Muscle of leg (tissue), 11 donors: Measurements from ENCODE around the gene DDX42. TPM values are rescaled to one million over a fixed set of nuclear protein-coding genes. Genes with fewer than 3 reads are reported as not detected.
"Not testable (repeated sequence)": the region's sequence is repeated elsewhere in the genome, so short reads cannot be mapped to it uniquely, and the experiment has no call there.

Source experiments
- DNase-seq: peaks from one replicate; pipeline ENCODE4 v3.0.0; 2013
- H3K27ac ChIP-seq: one replicate; pipeline ENCODE4 v1.5.1; 2013; ENCODE audit warnings: mild to moderate bottlenecking, low read length, control low read depth
- H3K27me3 ChIP-seq: one replicate; pipeline ENCODE4 v1.6.1; 2013; ENCODE audit warnings: low read length; ENCODE audit not compliant: control insufficient read depth, insufficient read depth
- H3K36me3 ChIP-seq: one replicate; pipeline ENCODE4 v1.6.1; 2013; ENCODE audit warnings: low read length; ENCODE audit not compliant: control insufficient read depth, insufficient read depth
- H3K4me1 ChIP-seq: one replicate; pipeline ENCODE4 v1.6.1; 2013; ENCODE audit warnings: low read length; ENCODE audit not compliant: control insufficient read depth, insufficient read depth
- H3K4me3 ChIP-seq: one replicate; pipeline ENCODE4 v1.5.1; 2013; ENCODE audit warnings: low read length, control low read depth
- H3K9me3 ChIP-seq: replicated peaks from 2 replicates; pipeline ENCODE4 v1.6.1; 2013; ENCODE audit warnings: low read depth, low read length; ENCODE audit not compliant: control insufficient read depth
- WGBS: methylation state at CpG from one replicate; pipeline ENCODE4 v1.1.5; 2013; ENCODE audit warnings: missing lambda C conversion rate; ENCODE audit not compliant: insufficient coverage; 5-methylcytosine and 5-hydroxymethylcytosine counted together
- polyA plus RNA-seq, 8 donors: library from polyadenylated mRNA; unstranded; fragments of 120-200 nt; gene quantifications; one replicate each; pipeline versions ENCODE4 v1.2.1 to v1.2.3, GENCODE V29; 2013; ENCODE audit warnings: inconsistent platforms in 1 of 8, low replicate concordance in 1 of 8; ENCODE audit not compliant: insufficient read length in 8 of 8, insufficient read depth in 1 of 8
- total RNA-seq: library from RNA; stranded (reverse); fragments of 120-200 nt; gene quantifications from one replicate; pipeline ENCODE4 v1.2.4, GENCODE V29; 2013

DDX42 gene
- total and polyA plus RNA-seq, 9 donors, result 61.8 to 110 (median 92.9) TPM

GRCh38 chr17:63859257-63859656 lies 85.3 kb downstream of the DDX42 start:
- H3K4me1 ChIP-seq, result no peaks in the 10 kb centered on the region
- H3K9me3 ChIP-seq, result no peaks in the 10 kb centered on the region
- no peak overlapping the region for H3K27ac ChIP-seq
- peaks cover 2% of the 10 kb centered on the region for H3K27me3 ChIP-seq
- 58% methylated on average over 2 of the region's 3 CpGs for WGBS
- no peaks in the 10 kb centered on the region for H3K36me3 ChIP-seq
- H3K4me3 ChIP-seq, result no peak overlapping the region
- no peak for DNase-seq

- H3K27me3 ChIP-seq, H3K27ac ChIP-seq, H3K36me3 ChIP-seq, H3K9me3 ChIP-seq, H3K4me3 ChIP-seq, H3K4me1 ChIP-seq, DNase-seq: not testable (repeated sequence)
- 33% methylated on average over 1 of the region's 7 CpGs for WGBS
Observed at GRCh38 chr17:63866625-63867024, 92.7 kb downstream of the DDX42 start.

Other genes with a start within 250 kb of the DDX42 start
- gene DCAF7, start 223.7 kb upstream of the DDX42 start, total RNA-seq, result 22.4 TPM
- 10 to 100 TPM; 32.7 to 56.7 (median 42.2) TPM for gene DCAF7, start 223.7 kb upstream of the DDX42 start, polyA plus RNA-seq
- gene TACO1, start 173.3 kb upstream of the DDX42 start, total RNA-seq, result 10.2 TPM
- 10 to 100 TPM; 16.6 to 18.8 (median 17.5) TPM for gene TACO1, start 173.3 kb upstream of the DDX42 start, polyA plus RNA-seq
- gene MAP3K3, start 151.8 kb upstream of the DDX42 start, total RNA-seq, result 23.7 TPM
- gene MAP3K3, start 151.8 kb upstream of the DDX42 start, polyA plus RNA-seq, result 10 to 100 TPM; 20.5 to 26.7 (median 22.7) TPM
- 7.7 TPM for gene LIMD2, start 74.0 kb upstream of the DDX42 start, total RNA-seq
- gene LIMD2, start 74.0 kb upstream of the DDX42 start, polyA plus RNA-seq, result 10 to 100 TPM in 5 of 8 donors, 1 to 10 TPM in 3; 9.0 to 15.5 (median 11.7) TPM
- gene STRADA, start 32.4 kb upstream of the DDX42 start, total RNA-seq, result 15.1 TPM
- gene STRADA, start 32.4 kb upstream of the DDX42 start, polyA plus RNA-seq, result 10 to 100 TPM; 20.3 to 35.4 (median 26.1) TPM
- gene CCDC47, start 573 bp upstream of the DDX42 start, total RNA-seq, result 39.1 TPM
- gene CCDC47, start 573 bp upstream of the DDX42 start, polyA plus RNA-seq, result 10 to 100 TPM; 42.5 to 65.9 (median 52.9) TPM
- 20.3 TPM for gene PSMC5, start 53.3 kb downstream of the DDX42 start, total RNA-seq
- 100 to 1,000 TPM; 101 to 127 (median 114) TPM for gene PSMC5, start 53.3 kb downstream of the DDX42 start, polyA plus RNA-seq
- gene FTSJ3, start 53.5 kb downstream of the DDX42 start, total RNA-seq, result 29.1 TPM
- 10 to 100 TPM; 35.2 to 45.4 (median 37.5) TPM for gene FTSJ3, start 53.5 kb downstream of the DDX42 start, polyA plus RNA-seq
- 39.1 TPM for gene SMARCD2, start 68.5 kb downstream of the DDX42 start, total RNA-seq
- gene SMARCD2, start 68.5 kb downstream of the DDX42 start, polyA plus RNA-seq, result 10 to 100 TPM; 24.5 to 41.9 (median 31.7) TPM
- gene CSH2, start 99.5 kb downstream of the DDX42 start, total RNA-seq, result 8.5 TPM
- gene CSH2, start 99.5 kb downstream of the DDX42 start, polyA plus RNA-seq, result 10 to 100 TPM in 1 of 8 donors, 1 to 10 TPM in 4, under 1 TPM in 2, not detected in 1; 0.31 to 10.1 (median 2.7) TPM
- gene GH2, start 107.8 kb downstream of the DDX42 start, total RNA-seq, result 0.27 TPM
- gene GH2, start 107.8 kb downstream of the DDX42 start, polyA plus RNA-seq, result under 1 TPM in 1 of 8 donors, not detected in 7; 0.35 TPM
- gene CSH1, start 122.4 kb downstream of the DDX42 start, total RNA-seq, result 21.9 TPM
- 10 to 100 TPM in 2 of 8 donors, 1 to 10 TPM in 5, under 1 TPM in 1; 0.78 to 15.9 (median 3.9) TPM for gene CSH1, start 122.4 kb downstream of the DDX42 start, polyA plus RNA-seq
- gene CSHL1, start 137.1 kb downstream of the DDX42 start, total RNA-seq, result 0.27 TPM
- gene CSHL1, start 137.1 kb downstream of the DDX42 start, polyA plus RNA-seq, result under 1 TPM in 3 of 8 donors, not detected in 5; 0.28 to 0.55 (median 0.30) TPM
- not detected for gene GH1, start 144.7 kb downstream of the DDX42 start, total RNA-seq
- under 1 TPM in 1 of 8 donors, not detected in 7; 0.18 TPM for gene GH1, start 144.7 kb downstream of the DDX42 start, polyA plus RNA-seq
- gene CD79B, start 158.2 kb downstream of the DDX42 start, total RNA-seq, result 3.8 TPM
- 1 to 10 TPM; 1.8 to 4.3 (median 2.5) TPM for gene CD79B, start 158.2 kb downstream of the DDX42 start, polyA plus RNA-seq
- 23.3 TPM for gene SCN4A, start 198.7 kb downstream of the DDX42 start, total RNA-seq
- 10 to 100 TPM; 16.3 to 46.8 (median 36.8) TPM for gene SCN4A, start 198.7 kb downstream of the DDX42 start, polyA plus RNA-seq
- 0.75 TPM for gene PRR29, start 224.2 kb downstream of the DDX42 start, total RNA-seq
- 1 to 10 TPM; 1.9 to 4.0 (median 3.0) TPM for gene PRR29, start 224.2 kb downstream of the DDX42 start, polyA plus RNA-seq
- gene ICAM2, start 246.5 kb downstream of the DDX42 start, total RNA-seq, result 34.3 TPM
- gene ICAM2, start 246.5 kb downstream of the DDX42 start, polyA plus RNA-seq, result 10 to 100 TPM; 26.4 to 35.1 (median 30.3) TPM